HepG2 (cell line): ENCODE data around the gene CMTM1. TPM values are rescaled to one million over a fixed set of nuclear protein-coding genes. Genes with fewer than 3 reads are reported as not detected.

ENCODE experiments used
- FLYWCH1 ChIP-seq: sonication (generic); formaldehyde crosslinking; IDR thresholded peaks from 2 replicates; pipeline ENCODE4 v1.8.1; 2023; ENCODE audit warnings: mild to moderate bottlenecking, missing genetic modification reagents
- KDM1A ChIP-seq: IDR thresholded peaks from 2 replicates; pipeline ENCODE4 v1.6.1; 2016; ENCODE audit warnings: missing compliant biosample characterization
- TSC22D2 ChIP-seq: sonication (generic); formaldehyde crosslinking; IDR thresholded peaks from 2 replicates; pipeline ENCODE4 v1.5.1; 2020; ENCODE audit warnings: missing genetic modification reagents, mild to moderate bottlenecking, borderline replicate concordance
- ZNF83 ChIP-seq: sonication (generic); formaldehyde crosslinking; IDR thresholded peaks from 2 replicates; pipeline ENCODE4 v1.4.0; 2020; ENCODE audit warnings: missing genetic modification reagents, mild to moderate bottlenecking, borderline replicate concordance
- polyA plus RNA-seq, 8 experiments: library from polyadenylated mRNA; depleted of rRNA in 3 of 8; stranded (reverse) in 7 of 8; unstranded in 1 of 8; fragments of >200 nt; fragmentation: Illumina TruSeq in 4 of 8; extraction: Trizol in 4 of 8; gene quantifications; 2 replicates each; pipeline versions ENCODE4 v1.2.1 to v1.2.3, GENCODE V29; 2011 to 2016; ENCODE audit warnings: low read depth in 4 of 8, missing spikeins in 1 of 8, mixed read lengths in 1 of 8; ENCODE audit not compliant: insufficient read depth in 1 of 8
- total RNA-seq, 5 experiments: library from RNA; depleted of rRNA; stranded (reverse); fragments of >200 nt; fragmentation: Illumina TruSeq; extraction: Trizol; gene quantifications; 2 replicates each; pipeline ENCODE4 v1.2.3, GENCODE V29; 2016; ENCODE audit warnings: low read depth in 1 of 5
- TF ChIP-seq, protein P1 (sequence below): sonication (generic); formaldehyde crosslinking; IDR thresholded peaks from 2 replicates; pipeline ENCODE4 v1.5.0; 2020; ENCODE audit warnings: mild to moderate bottlenecking, missing genetic modification reagents, borderline replicate concordance
- TF ChIP-seq, protein P2 (sequence below): sonication (generic); formaldehyde crosslinking; conservative IDR thresholded peaks from 2 replicates; pipeline ENCODE4 v1.4.0; 2020; ENCODE audit warnings: missing genetic modification reagents
- TF ChIP-seq, protein P3 (sequence below): sonication (generic); formaldehyde crosslinking; IDR thresholded peaks from 2 replicates; pipeline ENCODE4 v1.8.0; 2022; ENCODE audit warnings: mild to moderate bottlenecking, missing genetic modification reagents, moderate library complexity
- TF ChIP-seq, protein P4 (sequence below): sonication (generic); formaldehyde crosslinking; IDR thresholded peaks from 2 replicates; pipeline ENCODE4 v1.8.0; 2022; ENCODE audit warnings: missing genetic modification reagents, mild to moderate bottlenecking, moderate library complexity, borderline replicate concordance

The CMTM1 gene
- total and polyA plus RNA-seq, 2 of the 13 experiments (the other 11 are each of a cell fraction or from before 2014, with no cell fraction given), result 1.7 to 2.9 TPM

DNA sequence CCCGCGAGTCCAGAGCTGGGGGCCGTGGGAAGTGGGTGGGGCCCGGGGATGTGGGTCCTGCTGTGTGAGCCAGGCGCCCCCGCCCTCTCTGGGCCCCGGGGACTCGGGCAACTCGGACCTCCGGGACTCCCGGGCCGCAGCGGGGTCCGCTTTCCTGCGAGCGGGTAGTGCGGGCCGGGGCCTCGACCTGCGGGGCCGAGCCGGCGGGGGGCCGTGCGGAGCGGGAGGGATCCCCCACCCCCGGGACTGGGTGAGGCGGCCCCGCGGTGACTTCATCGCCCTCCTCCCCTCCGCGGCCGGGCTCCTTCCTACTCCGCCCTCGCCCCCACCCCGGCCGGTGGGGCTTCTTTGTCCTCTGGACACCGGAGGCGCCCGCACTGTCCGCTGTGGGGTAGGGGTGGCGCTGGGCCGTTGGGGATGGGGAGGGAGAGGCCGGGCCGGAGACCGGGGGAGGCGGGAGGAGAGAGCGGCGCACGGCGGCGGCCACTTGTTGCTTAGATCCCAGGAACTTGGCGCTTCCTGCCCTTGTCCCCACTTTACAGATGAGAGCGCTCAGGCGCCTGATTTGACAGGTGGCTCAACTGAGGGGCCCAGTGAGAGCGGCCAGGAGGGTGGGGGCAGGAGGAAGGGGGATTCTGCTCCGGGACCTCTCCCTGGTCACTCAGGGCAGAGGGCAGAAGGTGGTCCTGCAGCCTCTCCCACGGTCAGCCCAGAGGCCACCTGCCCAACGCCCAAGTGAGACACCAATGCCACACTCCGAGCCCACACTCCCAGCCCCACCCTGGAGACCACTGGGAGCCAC is 39.1 kb downstream of the CMTM1 start (continued):
- TF ChIP-seq, protein P1, sequence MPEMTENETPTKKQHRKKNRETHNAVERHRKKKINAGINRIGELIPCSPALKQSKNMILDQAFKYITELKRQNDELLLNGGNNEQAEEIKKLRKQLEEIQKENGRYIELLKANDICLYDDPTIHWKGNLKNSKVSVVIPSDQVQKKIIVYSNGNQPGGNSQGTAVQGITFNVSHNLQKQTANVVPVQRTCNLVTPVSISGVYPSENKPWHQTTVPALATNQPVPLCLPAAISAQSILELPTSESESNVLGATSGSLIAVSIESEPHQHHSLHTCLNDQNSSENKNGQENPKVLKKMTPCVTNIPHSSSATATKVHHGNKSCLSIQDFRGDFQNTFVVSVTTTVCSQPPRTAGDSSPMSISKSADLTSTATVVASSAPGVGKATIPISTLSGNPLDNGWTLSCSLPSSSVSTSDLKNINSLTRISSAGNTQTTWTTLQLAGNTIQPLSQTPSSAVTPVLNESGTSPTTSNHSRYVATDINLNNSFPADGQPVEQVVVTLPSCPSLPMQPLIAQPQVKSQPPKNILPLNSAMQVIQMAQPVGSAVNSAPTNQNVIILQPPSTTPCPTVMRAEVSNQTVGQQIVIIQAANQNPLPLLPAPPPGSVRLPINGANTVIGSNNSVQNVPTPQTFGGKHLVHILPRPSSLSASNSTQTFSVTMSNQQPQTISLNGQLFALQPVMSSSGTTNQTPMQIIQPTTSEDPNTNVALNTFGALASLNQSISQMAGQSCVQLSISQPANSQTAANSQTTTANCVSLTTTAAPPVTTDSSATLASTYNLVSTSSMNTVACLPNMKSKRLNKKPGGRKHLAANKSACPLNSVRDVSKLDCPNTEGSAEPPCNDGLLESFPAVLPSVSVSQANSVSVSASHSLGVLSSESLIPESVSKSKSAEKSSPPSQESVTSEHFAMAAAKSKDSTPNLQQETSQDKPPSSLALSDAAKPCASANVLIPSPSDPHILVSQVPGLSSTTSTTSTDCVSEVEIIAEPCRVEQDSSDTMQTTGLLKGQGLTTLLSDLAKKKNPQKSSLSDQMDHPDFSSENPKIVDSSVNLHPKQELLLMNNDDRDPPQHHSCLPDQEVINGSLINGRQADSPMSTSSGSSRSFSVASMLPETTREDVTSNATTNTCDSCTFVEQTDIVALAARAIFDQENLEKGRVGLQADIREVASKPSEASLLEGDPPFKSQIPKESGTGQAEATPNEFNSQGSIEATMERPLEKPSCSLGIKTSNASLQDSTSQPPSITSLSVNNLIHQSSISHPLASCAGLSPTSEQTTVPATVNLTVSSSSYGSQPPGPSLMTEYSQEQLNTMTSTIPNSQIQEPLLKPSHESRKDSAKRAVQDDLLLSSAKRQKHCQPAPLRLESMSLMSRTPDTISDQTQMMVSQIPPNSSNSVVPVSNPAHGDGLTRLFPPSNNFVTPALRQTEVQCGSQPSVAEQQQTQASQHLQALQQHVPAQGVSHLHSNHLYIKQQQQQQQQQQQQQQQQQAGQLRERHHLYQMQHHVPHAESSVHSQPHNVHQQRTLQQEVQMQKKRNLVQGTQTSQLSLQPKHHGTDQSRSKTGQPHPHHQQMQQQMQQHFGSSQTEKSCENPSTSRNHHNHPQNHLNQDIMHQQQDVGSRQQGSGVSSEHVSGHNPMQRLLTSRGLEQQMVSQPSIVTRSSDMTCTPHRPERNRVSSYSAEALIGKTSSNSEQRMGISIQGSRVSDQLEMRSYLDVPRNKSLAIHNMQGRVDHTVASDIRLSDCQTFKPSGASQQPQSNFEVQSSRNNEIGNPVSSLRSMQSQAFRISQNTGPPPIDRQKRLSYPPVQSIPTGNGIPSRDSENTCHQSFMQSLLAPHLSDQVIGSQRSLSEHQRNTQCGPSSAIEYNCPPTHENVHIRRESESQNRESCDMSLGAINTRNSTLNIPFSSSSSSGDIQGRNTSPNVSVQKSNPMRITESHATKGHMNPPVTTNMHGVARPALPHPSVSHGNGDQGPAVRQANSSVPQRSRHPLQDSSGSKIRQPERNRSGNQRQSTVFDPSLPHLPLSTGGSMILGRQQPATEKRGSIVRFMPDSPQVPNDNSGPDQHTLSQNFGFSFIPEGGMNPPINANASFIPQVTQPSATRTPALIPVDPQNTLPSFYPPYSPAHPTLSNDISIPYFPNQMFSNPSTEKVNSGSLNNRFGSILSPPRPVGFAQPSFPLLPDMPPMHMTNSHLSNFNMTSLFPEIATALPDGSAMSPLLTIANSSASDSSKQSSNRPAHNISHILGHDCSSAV (CRISPR knock-in tag), result no peak
- TF ChIP-seq TSC22D2 (CRISPR knock-in tag), result no peak
- TF ChIP-seq FLYWCH1 (CRISPR knock-in tag), result no peak
- TF ChIP-seq, protein P2, sequence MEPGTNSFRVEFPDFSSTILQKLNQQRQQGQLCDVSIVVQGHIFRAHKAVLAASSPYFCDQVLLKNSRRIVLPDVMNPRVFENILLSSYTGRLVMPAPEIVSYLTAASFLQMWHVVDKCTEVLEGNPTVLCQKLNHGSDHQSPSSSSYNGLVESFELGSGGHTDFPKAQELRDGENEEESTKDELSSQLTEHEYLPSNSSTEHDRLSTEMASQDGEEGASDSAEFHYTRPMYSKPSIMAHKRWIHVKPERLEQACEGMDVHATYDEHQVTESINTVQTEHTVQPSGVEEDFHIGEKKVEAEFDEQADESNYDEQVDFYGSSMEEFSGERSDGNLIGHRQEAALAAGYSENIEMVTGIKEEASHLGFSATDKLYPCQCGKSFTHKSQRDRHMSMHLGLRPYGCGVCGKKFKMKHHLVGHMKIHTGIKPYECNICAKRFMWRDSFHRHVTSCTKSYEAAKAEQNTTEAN, result no peak
- TF ChIP-seq KDM1A, result no peak
- TF ChIP-seq, protein P3, sequence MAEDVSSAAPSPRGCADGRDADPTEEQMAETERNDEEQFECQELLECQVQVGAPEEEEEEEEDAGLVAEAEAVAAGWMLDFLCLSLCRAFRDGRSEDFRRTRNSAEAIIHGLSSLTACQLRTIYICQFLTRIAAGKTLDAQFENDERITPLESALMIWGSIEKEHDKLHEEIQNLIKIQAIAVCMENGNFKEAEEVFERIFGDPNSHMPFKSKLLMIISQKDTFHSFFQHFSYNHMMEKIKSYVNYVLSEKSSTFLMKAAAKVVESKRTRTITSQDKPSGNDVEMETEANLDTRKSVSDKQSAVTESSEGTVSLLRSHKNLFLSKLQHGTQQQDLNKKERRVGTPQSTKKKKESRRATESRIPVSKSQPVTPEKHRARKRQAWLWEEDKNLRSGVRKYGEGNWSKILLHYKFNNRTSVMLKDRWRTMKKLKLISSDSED (CRISPR knock-in tag), result no peak
- TF ChIP-seq ZNF83 (CRISPR knock-in tag), result no peak
- TF ChIP-seq, protein P4, sequence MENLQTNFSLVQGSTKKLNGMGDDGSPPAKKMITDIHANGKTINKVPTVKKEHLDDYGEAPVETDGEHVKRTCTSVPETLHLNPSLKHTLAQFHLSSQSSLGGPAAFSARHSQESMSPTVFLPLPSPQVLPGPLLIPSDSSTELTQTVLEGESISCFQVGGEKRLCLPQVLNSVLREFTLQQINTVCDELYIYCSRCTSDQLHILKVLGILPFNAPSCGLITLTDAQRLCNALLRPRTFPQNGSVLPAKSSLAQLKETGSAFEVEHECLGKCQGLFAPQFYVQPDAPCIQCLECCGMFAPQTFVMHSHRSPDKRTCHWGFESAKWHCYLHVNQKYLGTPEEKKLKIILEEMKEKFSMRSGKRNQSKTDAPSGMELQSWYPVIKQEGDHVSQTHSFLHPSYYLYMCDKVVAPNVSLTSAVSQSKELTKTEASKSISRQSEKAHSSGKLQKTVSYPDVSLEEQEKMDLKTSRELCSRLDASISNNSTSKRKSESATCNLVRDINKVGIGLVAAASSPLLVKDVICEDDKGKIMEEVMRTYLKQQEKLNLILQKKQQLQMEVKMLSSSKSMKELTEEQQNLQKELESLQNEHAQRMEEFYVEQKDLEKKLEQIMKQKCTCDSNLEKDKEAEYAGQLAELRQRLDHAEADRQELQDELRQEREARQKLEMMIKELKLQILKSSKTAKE (CRISPR knock-in tag), result no peak
